ENCODE data around the gene OSBPL10.
"Not testable (repeated sequence)": the region's sequence is repeated elsewhere in the genome, so short reads cannot be mapped to it uniquely, and the experiment has no call there.

Gene OSBPL10

DNA sequence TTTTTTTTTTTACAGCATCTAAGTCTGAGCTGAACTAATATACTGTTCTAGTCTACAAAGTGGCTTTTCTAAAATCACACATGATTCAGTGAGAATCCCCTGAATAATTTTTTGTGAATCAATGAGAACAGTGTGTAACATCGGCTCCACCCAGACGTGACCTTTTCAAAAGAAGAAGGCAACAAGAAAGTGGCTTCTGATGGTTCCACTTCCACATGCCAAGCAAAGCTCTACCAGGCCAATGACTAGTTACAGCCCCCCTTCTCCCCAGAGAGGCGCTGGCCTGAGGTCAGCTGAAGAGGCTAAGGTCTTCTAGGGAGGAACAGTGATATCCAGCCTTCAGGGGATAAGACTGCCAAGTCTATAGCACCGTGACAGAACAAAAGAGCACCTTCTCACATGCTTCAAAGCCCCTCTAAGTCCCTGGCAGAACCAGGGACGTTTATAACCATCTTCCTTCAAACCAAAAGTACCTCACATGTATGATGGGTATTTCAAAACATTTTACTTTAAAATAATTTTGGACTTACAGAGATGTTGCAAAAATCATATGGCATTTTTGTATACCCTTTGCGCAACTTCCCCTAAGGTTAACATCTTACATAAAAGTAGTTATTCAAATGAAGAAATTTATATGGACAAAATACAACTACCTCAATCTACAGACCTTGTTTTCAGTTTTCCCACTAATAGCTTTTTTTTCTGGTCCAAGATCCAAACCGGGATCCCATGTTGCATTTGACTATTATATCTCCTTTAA is 177.9 kb downstream of the OSBPL10 start:
- DNase-seq = no peak

DNA sequence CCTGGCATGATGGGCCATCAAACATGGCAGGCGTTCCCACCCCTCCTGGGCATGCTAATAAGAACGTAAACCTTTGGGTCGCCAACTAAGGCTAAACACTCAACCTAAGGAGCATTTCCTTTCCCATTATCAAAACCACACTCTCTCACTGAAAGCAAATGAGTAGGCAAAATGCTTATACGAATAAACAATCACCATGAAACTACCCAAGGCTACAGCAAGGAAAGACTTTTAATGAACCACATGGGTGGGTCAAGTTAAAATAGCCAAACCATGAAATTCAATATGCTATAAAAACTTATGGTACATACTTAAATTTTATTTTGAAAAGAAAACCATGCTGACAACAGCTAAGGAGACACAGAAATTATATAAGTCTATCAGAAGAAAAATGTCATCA is 180.6 kb downstream of the OSBPL10 start:
- no peak for DNase-seq

DNA sequence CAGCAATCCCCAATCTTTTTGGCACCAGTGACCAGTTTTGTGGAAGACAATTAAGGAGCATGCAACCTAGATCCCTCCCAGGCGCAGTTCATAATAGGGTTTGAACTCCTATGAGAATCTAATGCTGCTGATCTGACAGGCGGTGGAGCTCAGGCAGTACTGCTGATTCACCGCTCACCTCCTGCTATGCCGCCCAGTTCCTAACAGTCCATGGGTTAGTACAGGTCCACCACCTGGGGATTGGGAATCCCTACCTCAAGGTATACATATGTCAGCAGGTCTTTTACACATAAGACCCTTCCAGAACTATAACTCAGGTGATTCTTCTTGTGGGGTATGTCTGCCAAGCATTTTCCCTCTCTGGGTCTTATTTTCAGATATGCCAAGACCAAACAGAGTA is 182.2 kb downstream of the OSBPL10 start:
- DNase-seq = no peak

DNA sequence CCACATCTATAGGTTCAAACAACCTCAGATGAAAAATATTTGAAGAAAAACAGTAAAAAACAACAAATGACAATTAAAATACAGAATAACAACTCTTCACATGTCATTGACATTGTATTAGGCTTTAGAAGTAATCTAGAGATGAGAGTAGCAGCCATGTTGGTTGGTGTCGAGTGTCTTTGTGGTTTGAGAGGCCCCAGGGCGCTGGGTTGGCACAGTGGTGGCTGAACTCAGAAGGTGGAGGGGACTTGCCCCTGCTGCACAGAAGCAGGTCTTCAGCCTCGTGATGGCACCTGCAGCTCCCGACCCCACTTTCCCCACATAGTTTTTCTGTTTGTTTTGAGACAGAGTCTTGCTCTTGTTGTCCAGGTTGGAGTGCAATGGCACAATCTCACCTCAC is 187.2 kb downstream of the OSBPL10 start:
- no peak for DNase-seq

DNA sequence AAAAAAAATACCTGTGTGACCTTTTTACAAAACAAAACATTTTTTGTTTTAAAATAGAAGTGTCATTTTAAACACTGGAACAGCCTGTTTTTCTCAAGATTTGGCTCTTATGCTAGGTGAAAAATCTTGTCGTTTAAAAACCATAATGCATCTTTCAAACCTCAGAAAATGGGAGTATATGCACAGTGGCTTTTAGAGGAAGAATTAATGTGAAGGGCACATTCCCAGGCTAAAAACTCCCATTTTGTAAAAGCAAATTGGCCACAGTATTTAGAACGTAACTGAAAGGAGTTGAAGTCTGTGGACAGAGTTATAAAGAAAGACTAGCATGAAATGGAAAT is 190.0 kb downstream of the OSBPL10 start:
- no peak for DNase-seq

DNA sequence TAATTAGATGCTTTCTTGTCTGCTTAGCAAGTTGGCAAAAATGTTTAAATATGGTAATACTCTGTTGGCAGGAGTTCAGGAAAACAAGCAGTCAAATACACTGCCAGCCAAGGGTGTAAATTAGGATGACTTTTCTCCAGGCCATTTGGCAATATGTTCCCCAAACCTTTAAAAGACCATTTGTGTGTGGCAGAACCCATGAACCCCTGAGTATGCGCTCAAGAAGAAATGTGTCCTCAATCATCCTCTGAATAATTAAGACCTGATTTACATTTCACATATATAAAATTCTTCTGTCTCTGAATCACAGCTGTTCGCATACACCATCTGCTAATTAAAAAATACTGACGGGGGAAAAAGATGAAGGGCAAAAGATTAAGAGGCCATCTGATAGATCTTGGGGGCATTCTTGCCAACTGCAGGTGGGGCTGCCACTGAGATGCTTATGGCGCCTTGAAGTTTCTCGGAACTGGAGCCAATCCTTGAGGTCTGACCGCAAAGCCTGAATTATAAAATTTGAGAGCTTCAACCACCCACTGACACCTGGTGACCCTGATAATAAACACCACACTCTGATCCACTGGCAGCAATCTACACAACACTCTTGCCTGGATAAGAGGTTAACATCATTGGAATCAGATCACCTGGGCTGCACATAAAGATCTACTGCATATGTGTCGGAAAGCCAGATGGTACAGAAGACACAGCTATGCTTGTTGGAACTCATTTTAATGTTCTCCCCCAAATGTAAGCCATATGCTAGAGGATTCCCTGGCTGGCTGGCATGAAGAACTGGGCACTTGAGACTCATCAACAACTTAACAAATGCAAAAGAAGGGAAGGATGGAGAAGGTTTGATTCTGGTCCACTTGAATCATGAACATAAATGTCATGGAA is 190.6 kb downstream of the OSBPL10 start:
- no peak for DNase-seq

DNA sequence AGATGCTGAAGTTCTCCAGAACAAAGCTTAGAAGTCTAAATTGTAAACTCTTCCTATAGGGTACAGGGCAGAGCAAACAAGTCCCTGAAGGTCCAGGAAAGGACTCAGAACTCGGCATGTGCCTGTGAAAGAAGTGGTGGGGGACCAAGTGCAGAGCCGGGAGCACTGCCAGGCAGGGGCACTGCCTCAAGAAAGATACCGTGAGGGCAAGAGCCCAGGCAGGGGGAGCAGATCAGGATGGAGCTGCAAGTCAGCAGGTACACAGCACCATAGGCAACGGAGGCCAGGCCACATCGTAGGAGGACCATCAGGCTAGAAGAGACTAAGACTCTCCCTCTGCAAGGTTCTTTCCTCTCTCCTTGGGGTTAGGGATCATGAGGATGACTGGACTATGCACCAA is 191.6 kb downstream of the OSBPL10 start:
- DNase-seq = no peak

DNA sequence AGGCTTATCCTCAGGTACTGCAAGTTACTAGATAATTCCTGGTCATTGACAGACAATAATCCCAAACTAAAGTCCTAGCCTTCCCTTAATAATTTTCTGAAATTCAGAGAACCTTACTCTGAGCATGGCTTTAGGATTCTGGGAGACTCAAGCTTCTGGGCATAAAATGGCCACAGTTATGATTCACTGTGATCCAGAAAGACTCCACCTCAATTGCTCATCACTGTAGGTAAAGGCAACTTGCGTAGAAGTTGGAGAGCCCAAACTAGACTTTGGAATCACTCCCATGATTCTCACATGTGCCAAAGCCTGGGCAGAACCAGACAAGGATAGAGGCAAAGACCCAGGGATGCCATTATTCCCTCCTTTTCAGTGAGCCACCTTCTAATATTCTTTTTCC is 195.3 kb downstream of the OSBPL10 start:
- no peak for DNase-seq

DNA sequence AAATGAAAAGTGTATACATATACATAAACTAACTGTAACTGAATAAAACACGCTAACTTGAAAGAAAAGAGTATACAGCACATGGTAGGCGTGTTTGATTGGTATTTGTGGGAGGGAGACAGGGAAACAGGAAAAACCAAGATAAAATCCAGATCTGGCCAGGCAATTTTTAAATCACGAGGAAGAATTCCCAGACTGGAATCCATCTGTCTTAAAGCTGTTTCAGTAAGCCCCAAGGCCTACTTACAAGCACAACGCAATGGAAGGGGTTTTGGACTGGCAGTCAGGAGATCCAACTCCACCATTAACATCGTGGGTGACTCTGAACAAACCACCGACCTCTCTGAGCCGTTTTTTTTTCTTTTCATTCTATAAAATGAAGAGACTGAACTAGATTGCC is 195.8 kb downstream of the OSBPL10 start:
- no peak for DNase-seq

DNA sequence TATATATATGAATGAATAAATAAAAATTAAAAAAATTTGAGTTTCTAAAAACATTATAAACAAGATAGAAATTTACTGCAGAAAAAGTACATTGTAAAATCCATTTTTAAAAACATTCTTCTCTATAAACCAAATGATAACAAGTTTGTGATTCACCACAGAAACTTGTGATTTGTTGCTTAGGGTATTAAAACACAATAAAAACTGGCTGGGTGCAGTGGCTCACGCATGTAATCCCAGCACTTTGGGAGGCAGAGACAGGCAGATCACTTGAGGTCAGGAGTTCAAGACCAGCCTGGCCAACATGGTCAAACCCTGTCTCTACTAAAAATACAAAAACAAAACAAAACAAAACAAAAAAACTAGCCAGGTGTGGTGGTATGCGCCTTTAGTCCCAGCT is 197.2 kb downstream of the OSBPL10 start:
- DNase-seq = not testable (repeated sequence)

DNA sequence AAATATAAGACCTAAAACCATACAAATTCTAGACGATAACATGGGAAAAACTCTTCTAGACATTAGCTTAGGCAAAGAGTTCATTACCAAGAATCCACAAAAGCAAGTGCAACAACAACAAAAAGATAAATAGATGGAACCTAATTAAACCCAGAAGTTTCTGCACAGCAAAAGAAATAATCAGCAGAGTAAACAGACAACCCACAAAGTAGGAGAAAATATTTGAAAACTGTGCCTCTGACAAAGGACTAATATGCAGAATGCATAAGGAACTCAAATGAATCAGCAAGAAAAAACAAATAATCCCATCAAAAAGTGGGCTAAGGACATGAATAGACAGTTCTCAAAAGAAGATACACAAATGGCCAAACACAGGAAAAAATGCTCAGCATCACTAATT is 198.8 kb downstream of the OSBPL10 start:
- DNase-seq = not testable (repeated sequence)

DNA sequence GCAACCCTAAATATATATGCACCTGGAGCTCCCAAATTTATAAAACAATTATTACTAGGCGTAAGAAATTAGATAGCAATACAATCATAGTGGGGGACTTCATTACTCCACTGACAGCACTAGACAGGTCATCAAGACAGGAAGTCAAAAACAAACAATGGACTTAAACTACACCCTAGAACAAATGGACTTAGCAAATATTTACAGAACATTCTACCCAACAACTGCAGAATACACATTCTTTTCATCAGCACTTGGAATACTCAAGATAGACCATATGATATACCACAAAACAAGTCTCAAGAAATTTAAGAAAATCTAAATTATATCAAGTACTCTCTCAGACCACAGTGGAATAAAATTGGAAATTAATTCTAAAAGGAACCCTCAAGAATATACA is 201.5 kb downstream of the OSBPL10 start:
- DNase-seq = no peak

DNA sequence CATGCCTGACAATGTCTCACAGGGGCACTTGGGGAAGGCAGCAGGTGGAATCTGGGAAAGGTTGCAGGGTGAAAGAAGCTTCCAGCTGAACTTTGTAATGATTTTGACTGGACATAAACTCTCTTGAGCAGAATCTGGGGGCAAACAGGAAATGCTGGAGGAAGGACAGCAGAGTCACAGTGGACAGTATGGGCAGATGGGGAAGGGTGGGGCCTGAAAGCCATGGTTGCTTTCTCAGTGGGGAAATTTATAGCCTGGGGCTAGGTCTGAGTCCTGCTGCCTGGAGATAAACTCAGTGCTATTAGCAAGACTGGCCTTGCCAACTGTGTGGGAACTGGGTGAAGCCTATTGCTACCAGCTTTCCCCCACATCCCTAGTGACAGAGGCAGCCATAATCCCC is 203.2 kb downstream of the OSBPL10 start:
- no peak for DNase-seq

DNA sequence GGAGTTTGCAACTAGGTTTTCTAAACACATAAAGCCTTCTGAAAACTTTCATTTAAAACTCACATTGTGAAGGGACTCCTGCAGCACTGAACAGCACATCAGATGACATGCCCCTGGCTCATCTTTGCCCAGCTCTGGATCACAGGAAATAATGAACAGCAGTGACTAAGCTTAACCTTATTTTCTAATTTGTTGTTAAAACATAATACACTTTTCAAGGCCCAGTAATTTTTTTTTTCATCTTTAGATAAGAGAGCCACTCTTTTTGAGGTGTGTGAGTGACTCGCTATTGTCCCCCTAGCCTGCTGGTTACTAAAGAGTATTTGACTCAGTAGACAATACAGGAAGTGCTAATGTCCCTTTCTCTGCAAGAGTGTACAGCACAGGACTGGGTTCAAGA is 204.0 kb downstream of the OSBPL10 start:
- DNase-seq = no peak

DNA sequence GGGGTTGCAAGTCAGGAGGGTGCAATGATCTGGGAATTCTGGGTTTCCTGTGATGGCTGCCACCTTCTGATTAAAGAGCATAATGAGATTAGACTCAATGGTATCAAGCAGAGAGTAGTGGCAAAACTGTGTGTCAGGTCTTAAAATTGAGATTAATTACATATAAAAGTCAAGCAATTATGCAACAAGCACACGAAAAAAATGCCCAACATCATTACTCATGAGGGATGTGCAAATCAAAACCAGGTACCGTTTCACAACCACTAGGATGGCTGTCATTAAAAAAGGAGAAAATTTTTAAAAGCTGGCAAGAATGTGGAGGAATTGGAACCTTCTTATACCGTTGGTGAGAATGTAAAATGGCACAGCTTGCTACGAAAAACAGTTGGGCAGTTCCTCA is 205.0 kb downstream of the OSBPL10 start:
- DNase-seq = no peak

DNA sequence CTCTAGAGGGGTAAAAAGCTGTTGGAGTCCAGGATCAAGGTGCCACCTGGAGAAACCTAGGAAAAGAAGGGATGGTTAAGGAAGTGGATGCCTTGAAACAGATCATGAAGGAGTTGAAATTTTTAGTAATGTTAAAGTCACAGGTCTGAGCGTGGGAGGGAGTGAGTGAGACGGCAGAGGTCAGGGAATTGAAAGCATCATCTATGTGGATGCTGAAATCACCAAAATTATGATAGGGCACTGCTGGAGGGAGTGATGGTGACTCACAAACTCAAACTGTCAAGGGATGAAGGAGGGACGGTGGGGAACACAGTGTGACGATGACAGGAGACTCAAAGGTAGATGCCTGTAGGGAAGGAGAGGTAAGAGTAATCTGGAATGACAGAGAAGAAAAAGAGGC is 205.7 kb downstream of the OSBPL10 start:
- no peak for DNase-seq

DNA sequence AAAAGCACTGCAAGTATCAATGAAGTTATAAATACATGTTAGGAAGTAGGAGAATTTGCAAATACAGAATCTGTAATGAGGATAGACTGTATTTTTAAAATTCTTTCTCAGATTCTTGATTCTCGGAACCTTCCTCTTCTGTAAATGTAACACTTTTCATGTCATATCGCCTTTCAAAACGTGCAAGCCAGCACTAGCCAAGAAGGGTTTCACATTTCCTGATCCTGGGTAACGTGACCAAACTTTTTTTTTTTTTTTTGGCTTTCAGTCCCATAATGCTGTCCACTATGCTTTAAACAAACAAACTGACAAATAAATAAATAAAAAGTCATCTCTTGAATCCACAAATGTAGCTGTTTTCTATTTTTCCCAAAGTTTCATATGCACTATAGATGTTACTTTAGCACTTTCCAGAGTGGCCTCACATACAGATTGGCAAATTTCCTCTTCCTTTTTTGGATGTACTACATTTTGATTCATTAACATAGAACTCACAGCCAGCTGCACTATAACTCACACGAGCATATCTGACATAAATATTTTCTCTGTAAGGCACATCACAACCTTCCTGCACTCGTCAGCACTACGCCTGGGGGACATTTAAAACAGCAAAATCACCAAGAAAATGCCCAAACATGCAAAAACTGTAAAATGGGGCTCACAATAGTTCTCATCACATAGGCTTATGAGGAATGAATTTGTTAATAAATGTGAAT is 208.1 kb downstream of the OSBPL10 start:
- no peak for DNase-seq

DNA sequence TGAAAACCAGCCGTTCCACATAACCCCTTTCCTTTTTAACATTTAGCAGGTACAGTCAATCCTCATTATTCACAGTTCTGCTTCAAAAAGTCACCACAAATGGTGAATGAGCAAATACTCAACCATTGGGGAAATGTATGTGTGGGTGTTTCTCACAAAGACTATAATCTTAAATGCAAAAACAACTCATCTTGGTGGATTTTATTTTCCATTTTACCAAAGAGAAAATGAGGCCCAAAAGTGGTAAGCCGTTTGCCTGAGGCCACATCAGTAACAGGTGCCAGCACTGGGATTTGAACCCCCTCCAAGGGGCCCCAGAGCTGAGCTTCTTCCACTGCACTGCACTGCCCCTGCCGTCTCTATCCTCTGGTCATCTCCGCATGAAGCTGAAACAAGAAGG is 208.8 kb downstream of the OSBPL10 start:
- peak; percentile 39 for DNase-seq

DNA sequence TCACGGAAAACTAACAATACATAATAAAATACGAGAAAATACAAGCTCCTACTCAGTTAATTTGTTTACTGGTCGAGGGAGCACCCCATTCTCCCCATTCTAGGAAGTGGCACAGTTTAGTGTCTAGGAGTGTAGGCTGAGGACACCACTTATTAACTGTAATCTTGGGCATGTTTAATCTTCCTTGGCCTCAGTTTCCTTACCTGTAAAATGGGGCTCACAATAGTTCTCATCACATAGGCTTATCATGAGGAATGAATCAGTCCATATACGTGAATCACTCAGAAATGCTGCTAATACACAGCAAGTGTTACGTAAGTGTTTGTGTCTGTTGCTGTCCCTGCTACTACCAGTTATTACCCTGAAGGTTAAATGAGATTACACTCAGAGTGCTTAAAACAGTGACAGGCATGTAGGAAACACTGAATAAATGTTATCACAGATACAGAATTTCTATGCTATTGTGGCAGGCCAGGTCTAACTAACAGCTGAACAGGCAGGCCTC is 210.2 kb downstream of the OSBPL10 start:
- no peak for DNase-seq

DNA sequence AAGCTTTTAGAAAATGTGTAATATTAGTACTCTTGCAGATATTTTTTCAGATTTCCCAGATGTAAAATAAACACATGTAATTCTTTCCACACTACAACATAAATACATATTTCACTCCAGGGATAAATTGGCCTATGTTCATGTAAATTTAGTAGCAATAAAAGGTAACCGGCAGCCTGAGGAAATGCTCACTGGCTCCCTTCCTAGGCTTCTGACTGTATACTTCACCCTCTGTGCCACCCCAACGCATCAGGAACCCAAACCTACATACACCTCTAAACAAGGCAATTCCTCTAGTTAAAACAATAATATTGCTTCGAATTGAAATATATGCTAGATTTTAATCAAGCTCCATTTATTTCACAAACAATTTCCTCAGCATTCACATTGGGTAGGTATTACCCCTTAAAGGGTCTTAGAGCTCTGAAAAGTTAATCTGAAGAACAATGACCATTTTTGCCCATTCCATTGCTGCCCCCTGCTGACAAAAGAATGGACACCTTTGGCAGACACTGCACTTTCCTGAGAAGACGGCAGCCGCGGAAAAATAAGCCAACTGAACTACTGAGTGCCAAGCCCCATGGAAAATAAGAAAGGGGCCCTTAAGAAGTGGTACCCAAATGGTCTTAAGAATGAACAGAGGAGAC is 212.5 kb downstream of the OSBPL10 start:
- peak; percentile 62 for DNase-seq

DNA sequence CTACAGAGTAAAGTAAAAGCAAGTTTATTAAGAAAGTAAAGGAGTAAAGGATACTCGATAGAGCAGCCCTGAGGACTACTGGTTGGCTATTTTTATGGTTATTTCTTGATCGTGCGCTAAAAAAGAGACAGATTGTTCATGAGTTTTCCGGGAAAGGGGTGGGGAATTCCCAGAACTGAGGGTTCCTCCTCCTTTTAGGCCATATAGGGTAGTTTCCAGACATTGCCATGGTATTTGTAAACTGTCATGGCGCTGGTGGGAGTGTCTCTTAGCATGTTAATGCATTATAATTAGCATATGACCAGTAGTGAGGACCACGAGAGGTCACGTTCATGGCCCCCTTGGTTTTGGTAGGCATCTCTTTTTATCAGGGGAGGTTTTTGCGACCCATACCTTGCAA is 213.1 kb downstream of the OSBPL10 start:
- DNase-seq = no peak

DNA sequence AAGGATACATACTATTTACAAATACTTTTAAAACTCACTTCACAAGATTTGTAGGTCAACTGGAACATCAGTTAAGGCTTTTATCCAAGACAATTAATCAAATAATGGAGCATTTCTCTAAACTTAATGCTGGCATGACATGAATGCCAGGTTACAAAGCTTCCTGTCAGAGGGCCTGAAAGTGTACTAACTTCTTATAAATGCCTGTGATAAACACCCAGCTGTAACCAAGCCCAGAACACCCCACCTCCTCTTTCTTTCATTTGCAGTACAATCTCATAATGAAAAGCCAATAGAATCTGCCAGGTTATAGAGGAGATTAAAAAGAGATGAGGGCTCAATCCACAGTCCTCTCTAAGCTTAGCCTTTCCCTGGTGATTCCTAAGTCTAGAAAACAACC is 214.4 kb downstream of the OSBPL10 start:
- no peak for DNase-seq

DNA sequence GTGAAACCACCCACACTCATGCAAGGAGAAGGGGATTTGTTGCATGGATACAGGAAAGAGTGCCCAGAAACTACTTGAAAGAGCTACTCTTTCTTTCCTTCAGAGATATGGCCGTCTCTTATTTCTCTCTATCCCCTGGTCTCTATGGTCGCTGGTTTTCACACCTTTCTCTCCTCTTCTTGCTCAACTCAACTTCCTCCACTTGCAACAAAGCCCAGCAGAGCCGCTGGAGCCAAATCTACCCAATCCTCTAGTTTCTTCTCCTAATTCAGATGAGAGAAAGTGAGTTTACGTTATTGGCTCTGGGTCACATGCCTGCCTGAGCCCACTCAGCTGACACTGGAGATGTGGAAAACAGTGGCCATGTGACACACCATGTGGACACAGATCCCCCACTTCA is 215.2 kb downstream of the OSBPL10 start:
- DNase-seq = no peak
